NCI-H774 (cell line): ENCODE results near the gene MYPN.
"Not testable (repeated sequence)": the region's sequence is repeated elsewhere in the genome, so short reads cannot be mapped to it uniquely, and the experiment has no call there.

Source experiments
- DNase-seq: peaks from one replicate; lab custom pipeline; 2025; lab: John Stamatoyannopoulos, UW

MYPN gene

GRCh38 chr10:68135922-68136792 lies 26.9 kb downstream of the MYPN start:
- DNase-seq = no peak

GRCh38 chr10:68137171-68137570 lies 27.9 kb downstream of the MYPN start:
- DNase-seq = no peak

- DNase-seq = no peak
Observed at GRCh38 chr10:68138526-68138925, 29.2 kb downstream of the MYPN start.

GRCh38 chr10:68139448-68140272 lies 30.4 kb downstream of the MYPN start:
- DNase-seq = no peak

GRCh38 chr10:68142761-68143160 lies 33.5 kb downstream of the MYPN start:
- DNase-seq = no peak

- DNase-seq = no peak
Observed at GRCh38 chr10:68144709-68145108, 35.4 kb downstream of the MYPN start.

- no peak for DNase-seq
Observed at GRCh38 chr10:68145705-68146104, 36.4 kb downstream of the MYPN start.

GRCh38 chr10:68146133-68146532 lies 36.8 kb downstream of the MYPN start:
- DNase-seq = no peak

- no peak for DNase-seq
Observed at GRCh38 chr10:68151453-68151852, 42.2 kb downstream of the MYPN start.

- DNase-seq = peak; percentile 41
Observed at GRCh38 chr10:68153473-68154210, 44.4 kb downstream of the MYPN start.

GRCh38 chr10:68154211-68154497 lies 44.9 kb downstream of the MYPN start:
- no peak for DNase-seq

GRCh38 chr10:68155615-68156210 lies 46.4 kb downstream of the MYPN start:
- DNase-seq = no peak

- DNase-seq = peak; percentile 5
Observed at GRCh38 chr10:68156373-68157185, 47.3 kb downstream of the MYPN start.

GRCh38 chr10:68157522-68157921 lies 48.2 kb downstream of the MYPN start:
- DNase-seq = not testable (repeated sequence)

- DNase-seq = no peak
Observed at GRCh38 chr10:68158031-68158430, 48.7 kb downstream of the MYPN start.

GRCh38 chr10:68163735-68164134 lies 54.4 kb downstream of the MYPN start:
- no peak for DNase-seq

- DNase-seq = no peak
Observed at GRCh38 chr10:68165643-68166042, 56.4 kb downstream of the MYPN start.

- no peak for DNase-seq
Observed at GRCh38 chr10:68166871-68167585, 57.7 kb downstream of the MYPN start.

GRCh38 chr10:68167586-68168189 lies 58.4 kb downstream of the MYPN start:
- DNase-seq = no peak

- DNase-seq = no peak
Observed at GRCh38 chr10:68171539-68172080, 62.3 kb downstream of the MYPN start.
